ENCODE data around the gene MAGOHB.

DNA sequence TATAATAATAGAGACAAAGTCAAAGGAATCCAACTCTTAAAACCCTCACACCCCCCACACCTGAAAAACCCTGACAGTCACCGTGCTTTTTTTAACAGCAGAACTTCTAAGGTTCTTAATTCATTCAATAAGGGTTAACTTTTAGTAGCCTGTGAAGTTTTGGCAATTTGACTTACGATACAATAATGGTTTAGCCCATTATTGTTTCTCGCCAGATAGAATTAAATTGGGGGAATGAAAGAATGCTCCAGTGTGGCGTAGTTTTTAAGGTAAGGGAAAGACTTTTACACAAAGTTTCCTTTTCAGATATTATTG is 604 bp upstream of the MAGOHB start:
- TF ChIP-seq CTCF (IDR thresholded peaks at IDR 0.05; ENCODE audit: insufficient read depth, low read depth, low read length) = no peak
- TF ChIP-seq EZH2 (IDR thresholded peaks at IDR 0.05; ENCODE audit: insufficient read depth, low read length) = no peak
